NB4 (cell line): ENCODE results near the gene ABLIM2.

Experiments
- DNase-seq: peaks from one replicate; pipeline ENCODE4 v3.0.0; 2010; ENCODE audit warnings: low read depth
- H3K4me3 ChIP-seq: one replicate; pipeline ENCODE4 v1.5.1; 2011; ENCODE audit warnings: mild to moderate bottlenecking, low read depth, low read length, moderate library complexity
- CTCF ChIP-seq: IDR thresholded peaks from one replicate; pipeline ENCODE4 v1.5.1; 2012; ENCODE audit warnings: low read depth, low read length
- MAX ChIP-seq: IDR thresholded peaks from 2 replicates; pipeline ENCODE4 v1.6.1; 2011; ENCODE audit warnings: low read depth, low read length
- MYC ChIP-seq: IDR thresholded peaks from 2 replicates; pipeline ENCODE4 v1.6.1; 2011; ENCODE audit warnings: low read depth, low read length
- POLR2A ChIP-seq: IDR thresholded peaks from 2 replicates; pipeline ENCODE4 v1.6.1; 2011; ENCODE audit warnings: mild to moderate bottlenecking; ENCODE audit not compliant: insufficient read length; ENCODE audit errors: extremely low read depth

Gene ABLIM2

GRCh38 chr4:8061573-8061972, 97.0 kb downstream of the ABLIM2 start:
- TF ChIP-seq POLR2A (no peak), MAX (no peak), MYC (no peak), CTCF (no peak)
- no peak for DNase-seq
- H3K4me3 ChIP-seq = no peak overlapping the region

- H3K4me3 ChIP-seq = no peak overlapping the region
- DNase-seq = no peak
- no peak for TF ChIP-seq CTCF
- TF ChIP-seq MYC = no peak
- no peak for TF ChIP-seq POLR2A
- no peak for TF ChIP-seq MAX
Measured at GRCh38 chr4:8061145-8061544, 97.5 kb downstream of the ABLIM2 start.

GRCh38 chr4:8060632-8061031, 98.0 kb downstream of the ABLIM2 start:
- H3K4me3 ChIP-seq = no peak overlapping the region
- no peak for DNase-seq
- TF ChIP-seq MAX = no peak
- no peak for TF ChIP-seq POLR2A
- TF ChIP-seq CTCF = no peak
- no peak for TF ChIP-seq MYC

- TF ChIP-seq POLR2A (no peak), MYC (no peak), CTCF (no peak), MAX (no peak)
Measured at GRCh38 chr4:8058031-8058479, 100.6 kb downstream of the ABLIM2 start.

GRCh38 chr4:8055206-8055605, 103.4 kb downstream of the ABLIM2 start:
- no peak for DNase-seq
- no peak overlapping the region for H3K4me3 ChIP-seq
- no peak for TF ChIP-seq CTCF
- TF ChIP-seq POLR2A = no peak
- no peak for TF ChIP-seq MYC
- TF ChIP-seq MAX = no peak

More at GRCh38 chr4:8058031-8058479, 100.6 kb downstream of the ABLIM2 start:
- no peak overlapping the region for H3K4me3 ChIP-seq
- DNase-seq = no peak
